DMS153 treated with DMSO at 0.1 percent for 48 hours (cell line): ENCODE data around the gene CXXC1.
A peak's percentile ranks its signal among the peaks of the same experiment; 100 is the strongest.
"Not testable (repeated sequence)": the region's sequence is repeated elsewhere in the genome, so short reads cannot be mapped to it uniquely, and the experiment has no call there.

ENCODE experiments used
- DNase-seq: peaks from one replicate; lab custom pipeline; 2025; ENCODE audit not compliant: unreplicated experiment; lab: John Stamatoyannopoulos, UW

CXXC1 gene

DNA sequence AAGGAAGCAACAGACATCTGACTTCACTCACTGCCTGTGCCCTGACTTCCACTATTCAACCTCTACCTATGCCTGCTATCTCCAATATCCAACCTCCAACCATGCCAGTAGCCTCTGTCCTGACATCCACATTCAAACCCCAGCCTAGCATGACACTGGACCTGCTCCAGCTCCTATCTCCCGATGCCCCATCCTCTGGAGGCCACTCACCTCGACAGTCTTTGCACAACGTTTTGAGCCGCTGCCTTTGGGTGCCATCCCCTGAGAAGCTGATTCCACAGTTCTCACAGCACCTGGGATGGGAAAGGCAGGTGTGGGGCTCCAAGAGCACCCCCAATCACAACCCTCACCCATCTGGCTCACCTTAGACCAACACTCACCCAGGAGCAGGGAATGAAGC is 11.0 kb downstream of the CXXC1 start:
- DNase-seq: no peak

DNA sequence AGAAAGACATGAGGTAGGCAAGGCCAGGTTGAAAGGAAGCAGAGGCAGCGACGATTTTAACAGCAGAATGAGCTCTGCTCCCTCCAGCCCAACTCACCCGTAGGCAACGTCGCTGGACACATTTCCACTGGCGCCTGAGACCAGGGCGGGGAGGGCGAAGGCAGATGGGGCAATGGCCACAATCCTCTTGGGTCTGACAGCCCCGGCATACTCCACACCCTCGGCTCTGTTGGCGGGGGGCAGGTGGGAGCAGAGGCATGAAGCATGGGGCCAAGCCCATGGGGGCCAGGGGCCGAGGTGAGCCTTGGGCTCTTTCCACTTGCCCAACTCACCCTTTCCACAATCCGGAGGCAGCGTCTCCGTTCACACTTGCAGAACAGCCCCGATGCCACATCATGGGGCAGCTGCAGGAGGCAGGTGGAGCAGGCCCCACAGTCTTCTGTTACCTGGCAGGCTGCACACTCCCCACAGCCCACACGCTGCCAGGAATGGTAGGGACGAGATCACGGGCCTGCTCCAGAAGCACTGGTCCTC is 11.9 kb downstream of the CXXC1 start:
- DNase-seq: no peak

DNA sequence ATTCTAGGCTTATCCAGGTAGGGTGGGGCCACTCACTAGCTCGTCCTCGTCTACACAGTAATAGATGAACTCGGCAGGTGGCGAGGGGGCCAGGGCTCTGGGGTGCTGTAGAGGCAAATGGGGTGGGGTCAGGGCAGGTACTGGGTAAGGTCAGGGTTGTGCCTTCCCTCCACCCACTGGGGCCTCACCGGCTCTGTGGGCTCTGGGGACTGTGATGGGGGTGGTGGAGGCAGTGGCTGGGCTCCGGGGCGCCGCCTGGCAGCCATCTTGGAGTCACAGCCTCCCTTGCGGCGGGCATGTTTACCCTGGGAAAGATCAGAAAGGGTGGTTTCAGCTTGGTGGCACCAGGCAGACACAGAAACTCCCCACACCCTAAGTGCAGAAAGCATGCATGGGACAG is 12.6 kb downstream of the CXXC1 start:
- DNase-seq: no peak

DNA sequence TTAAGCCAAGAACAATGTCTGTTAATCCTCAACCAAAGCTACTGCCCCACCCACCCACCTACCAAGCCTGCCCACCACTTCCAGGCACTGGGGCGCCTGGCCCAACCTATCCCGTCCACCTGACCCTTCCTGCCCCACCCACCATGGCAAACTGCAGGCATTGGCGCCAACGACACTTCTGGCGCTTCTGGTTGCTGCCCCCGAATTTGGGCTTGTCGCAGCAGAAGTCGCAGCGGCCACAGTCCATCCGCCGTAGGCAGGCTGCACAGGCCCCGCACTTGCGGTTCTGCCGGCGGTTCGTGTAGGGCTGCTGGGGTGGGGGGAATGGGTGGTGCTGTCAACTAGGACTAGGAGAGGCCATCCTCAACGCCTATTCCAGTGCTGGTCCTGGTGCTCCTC is 13.4 kb downstream of the CXXC1 start:
- DNase-seq: no peak

DNA sequence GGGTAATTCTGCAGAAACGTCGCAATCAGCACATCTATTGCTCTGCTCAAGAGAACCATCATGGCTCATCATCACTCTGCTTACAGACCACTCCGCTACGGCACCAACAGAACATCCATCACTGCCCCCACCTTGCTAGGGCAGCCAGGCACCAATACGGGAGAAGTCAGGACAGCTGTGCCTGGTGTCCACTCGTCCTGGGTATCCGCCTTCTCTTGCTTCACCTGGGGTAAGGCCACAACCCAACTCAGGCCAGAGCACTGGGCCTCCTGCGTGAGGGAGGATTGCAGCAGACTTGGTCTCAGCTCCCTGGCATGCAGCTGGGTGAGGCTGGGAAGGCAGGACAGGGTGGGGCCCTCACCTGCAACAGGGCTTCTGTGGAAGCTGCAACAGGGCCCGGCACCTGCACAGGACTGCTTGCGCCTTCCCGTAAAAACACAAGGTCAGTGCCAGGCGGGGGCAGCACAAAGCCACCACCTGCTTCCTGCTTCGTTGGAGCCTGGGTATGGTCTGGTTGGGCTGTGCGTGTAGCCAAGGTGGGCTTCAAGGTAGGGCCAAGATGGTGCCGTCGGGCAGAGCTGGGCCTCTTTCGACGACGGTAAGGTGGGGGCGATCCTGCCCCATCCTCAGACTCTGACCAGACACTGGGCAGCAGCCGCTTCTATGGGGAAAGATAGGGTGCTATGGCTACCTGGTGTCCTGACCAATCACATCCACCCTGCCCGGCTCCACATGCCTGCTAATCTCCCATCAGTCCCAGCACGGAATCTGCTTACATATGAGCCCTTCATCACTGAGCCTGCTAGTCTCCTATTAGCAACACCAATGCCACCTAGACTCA is 14.1 kb downstream of the CXXC1 start:
- no peak for DNase-seq

DNA sequence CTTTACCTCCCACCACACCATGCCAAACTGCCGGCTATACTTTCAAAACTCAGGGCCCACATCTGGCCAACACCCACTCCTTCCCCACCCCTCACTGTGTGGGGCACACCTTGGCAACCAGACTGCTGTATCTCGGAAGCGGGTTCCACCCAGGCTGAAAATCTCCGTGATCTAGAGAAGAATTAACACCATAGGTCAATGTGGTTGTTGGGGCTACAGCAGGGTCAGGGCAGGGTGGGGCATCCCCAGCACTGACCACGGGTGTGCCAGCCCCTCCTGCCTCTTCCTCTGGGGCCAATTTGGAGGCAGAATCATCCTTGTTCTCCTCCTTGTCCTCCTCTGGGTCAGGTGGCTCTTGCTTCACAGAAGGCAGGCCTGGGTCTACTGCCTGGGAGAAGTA is 14.9 kb downstream of the CXXC1 start:
- no peak for DNase-seq

DNA sequence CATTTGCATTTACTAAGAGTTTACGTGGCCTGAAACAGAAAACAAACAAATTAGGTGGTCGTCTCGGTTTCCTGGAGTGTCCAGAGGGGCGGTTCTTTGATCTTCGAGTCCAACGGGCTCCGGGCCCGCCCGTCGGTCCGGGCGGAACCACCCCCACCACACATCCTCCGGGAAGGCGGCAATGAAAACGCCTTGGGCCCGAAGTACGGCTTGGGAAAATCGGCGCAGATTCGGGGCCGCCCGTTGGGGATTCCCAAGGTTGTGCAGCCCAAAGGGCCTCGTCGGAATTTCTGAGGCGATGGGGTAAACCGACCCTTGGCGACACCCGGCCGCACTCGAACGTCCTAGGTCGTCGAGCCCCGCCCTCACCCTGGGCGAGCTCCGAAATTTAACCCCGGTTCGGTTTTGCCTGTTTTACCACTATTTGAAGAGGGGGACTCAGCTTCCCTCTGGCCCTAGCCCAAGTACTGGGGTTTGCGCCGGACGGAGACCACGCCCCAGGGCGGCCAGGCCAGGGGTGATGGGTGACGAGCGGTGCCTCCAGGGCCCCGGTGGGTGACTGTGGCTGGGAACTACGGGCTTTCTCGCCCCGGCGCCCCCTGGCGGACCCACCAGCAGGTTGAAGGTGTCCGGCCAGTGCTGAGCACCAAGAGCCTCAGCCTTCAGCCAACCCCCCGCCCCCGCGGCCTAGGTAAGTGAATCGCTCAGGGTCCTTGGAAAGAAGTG is 19.3 kb downstream of the CXXC1 start:
- DNase-seq: peak; percentile 35

DNA sequence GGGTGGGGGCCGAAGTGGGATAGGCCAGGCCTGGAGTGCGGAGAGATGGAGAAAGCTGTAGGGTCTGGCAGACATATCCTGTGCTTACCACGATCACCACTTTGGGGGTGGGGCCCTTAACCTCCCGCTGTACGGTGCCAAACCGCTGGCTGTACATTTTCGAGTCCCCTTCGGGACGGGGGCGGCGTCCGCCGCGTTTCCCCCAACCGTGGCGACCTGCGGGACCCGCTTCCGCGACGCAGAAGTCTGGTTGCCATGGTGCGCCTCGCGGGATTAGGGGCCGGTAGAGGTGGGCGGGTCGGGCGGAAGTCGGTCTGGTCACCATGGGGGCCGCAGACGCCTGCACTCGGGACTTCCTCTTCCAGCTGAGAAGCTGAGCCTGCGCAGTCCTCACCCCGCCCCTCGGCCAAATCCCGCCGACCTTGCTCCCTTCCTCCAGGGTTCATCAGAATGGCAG is 21.2 kb downstream of the CXXC1 start, which contains the start of gene CFAP53:
CFAP53 (minus strand) TSS at position 248 of the 457 bp plus-strand sequence; CDS start at position 157, 91 bp downstream.
- DNase-seq: peak; percentile 70

DNA sequence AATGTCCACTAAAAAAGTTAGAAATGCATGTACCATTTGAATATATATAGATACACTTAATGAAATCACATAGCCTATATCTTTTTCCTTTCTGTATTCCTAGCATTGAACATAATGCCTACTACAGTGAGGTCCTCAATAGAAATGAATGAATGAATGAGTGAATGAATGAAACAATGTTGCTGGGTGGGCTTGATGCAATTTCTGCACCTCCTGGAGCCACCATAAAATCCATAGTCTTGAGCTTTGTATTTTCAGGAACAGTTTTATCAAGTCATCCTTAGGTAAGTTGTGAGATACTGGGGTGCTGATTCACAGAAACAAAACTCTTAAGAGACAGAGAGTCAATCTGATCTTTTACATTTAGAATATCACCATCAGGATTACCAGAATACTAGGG is 24.5 kb downstream of the CXXC1 start:
- DNase-seq: no peak

DNA sequence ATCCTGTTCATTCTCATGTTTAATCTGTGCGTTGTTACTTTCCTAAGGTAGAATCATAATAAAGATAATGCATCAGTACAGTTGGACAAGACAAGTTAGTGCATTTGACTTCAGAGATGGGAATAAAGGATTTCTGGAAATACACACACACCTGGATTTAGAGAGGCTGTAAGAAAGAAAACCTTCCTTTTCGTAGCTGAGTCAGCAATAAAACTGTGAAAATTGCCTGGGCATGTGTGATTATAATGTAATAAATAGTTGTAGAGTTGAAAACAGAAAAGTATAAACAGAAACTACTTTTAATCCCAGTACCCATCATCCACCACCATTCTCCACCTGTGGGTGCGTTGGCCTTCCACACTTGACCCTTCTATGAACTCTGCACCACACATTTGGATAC is 36.6 kb downstream of the CXXC1 start:
- DNase-seq: no peak

DNA sequence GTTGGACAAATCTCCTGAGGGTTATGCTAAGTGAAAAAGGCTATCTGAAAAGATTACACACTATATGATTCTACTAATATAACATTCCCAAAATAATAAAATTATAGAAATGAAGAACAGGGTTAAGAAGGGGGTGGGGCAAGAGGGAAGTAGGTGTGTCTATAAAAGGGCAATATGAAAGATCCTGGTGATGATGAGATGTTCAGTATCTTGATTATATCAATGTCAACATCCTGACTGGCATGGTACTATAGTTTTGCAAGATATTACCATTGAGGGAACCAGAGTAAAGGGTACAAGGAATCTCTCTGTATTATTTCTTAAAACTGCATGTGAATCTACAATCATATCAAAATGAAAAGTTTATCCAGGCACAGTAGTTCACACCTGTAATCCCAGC is 37.9 kb downstream of the CXXC1 start:
- DNase-seq: no peak

DNA sequence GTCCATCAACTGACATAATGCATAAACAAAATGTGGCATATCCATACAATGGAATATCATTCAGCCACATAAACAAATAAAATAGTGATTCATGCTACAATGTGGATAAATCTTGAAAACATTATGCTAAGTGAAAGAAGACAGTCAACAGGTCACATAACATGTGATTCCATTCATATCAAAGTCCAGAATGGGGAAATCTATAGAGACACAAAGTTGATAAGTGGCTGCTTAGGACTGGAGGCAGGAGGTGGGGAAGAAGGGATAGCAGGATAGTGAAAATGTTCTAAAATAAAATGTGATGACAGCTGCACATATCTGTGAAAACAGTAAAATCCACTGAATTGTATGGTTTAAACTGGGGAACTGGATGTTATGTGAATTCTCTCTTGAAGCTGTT is 39.9 kb downstream of the CXXC1 start:
- no peak for DNase-seq

DNA sequence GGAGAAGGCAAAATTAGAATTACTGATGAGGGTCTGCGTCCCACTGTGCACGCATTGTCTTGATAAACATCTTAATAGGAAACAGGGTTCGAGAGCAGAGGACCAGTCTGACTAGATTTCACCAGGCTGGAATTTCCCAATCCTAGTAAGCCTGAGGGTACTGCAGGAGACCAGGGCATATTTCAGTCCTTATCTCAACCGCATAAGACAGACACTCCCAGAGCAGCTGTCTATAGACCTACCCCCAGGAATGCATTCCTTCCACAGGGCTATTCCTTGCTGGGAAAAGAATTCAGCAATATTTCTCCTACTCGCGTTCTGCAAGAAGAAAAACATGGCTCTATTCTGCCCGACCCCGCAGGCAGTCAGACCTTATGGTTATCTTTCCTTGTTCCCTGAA is 45.7 kb downstream of the CXXC1 start:
- DNase-seq: not testable (repeated sequence)

DNA sequence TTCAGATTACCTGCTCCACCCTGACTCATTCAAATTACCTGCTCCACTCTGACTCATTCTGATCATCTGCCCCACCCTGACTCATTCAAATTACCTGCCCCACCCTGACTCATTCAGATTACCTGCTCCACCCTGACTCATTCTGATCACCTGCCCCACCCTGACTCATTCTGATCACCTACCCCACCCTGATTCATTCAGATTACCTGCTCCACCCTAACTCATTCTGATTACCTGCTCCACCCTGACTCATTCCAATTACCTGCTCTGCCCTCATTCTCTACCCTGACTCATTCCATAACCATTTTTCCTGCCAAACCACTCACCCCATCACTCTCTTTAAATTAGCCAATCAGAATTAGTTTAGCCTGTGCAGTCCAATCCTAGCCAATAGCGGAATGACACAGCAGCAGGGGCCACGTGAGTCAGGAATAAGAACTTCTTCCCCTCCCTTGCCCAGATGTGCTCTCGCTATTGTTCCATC is 47.4 kb downstream of the CXXC1 start:
- DNase-seq: no peak

DNA sequence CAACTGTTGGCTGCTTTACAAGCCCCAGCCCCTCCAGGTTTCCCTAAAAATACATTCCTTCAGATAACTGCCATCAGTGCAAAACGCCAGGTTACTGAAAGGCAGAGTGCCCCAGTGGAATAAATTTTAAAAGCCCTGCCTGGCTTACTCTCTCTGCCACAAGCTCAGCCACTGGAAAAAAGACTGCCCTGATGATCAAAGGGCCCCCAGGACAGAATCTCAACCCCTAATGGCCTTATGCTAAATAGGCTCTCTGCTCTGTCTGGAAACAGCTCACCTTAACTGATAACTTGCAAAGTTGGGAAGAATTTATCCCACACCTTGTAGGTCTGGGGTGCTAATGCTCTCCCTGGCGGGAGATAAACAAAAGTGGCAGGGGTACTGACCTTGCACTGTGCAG is 55.1 kb downstream of the CXXC1 start:
- no peak for DNase-seq
